ENCODE data around the gene GBF1.
"Not testable (repeated sequence)": the region's sequence is repeated elsewhere in the genome, so short reads cannot be mapped to it uniquely, and the experiment has no call there.

GBF1 gene

DNA sequence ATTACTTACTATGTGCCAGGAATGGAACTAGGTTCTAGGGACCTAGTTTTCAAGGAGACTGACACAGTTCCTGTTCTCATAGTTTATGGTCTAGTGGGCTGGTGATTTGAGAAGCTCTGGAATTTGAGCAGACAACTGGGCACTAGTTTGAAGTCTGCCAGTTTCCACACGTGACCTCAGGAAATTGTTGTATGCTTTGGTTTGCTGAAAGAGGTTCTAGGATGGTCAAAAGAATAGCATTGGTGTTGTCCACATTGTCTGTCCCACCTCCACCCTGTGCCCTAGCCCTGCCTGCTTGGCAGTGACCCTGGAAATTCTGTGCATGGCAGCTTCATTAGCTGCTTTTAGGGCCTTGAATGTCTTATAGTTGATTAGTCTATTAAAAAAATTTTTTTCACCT, 28.7 kb downstream of the GBF1 start:
- DNase-seq (ENCODE audit: low spot score): no peak

DNA sequence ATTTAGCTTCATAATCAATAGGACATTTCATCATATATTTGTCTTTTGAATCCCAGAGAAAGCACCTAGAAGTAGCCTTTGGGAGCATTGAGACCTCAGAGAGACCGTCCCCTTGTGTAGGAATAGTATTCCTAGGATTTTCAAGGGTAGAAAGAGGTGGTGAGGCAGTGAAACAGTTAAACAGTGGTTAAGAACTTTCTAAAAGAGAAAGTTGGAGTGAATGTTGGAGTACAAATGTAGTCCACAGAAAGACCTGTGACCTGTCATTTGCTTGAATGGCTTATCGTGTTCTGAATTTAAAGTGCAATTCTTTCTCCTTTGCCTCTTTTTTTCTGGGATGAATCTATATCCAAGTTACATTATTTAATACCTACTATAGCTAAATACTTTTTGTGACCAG, 30.0 kb downstream of the GBF1 start:
- DNase-seq (ENCODE audit: low spot score): no peak

DNA sequence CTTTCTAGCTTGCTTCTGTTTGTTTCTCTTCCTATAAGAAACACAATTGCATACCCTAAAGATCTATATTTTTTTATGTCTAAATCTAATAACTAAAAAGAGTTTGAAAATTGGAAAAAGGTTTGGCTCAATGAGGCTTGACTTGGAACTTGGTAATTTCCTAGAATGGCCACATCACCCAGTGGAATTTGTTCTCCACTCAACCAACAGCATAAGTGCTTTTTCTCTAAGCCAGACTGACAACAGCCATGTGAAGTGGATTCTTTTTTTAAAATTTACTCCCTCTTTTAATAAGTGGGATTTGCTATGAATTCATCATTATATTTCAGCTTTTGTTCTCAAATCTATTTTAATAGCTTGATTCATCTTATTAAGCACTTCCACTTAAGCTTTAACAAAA, 33.8 kb downstream of the GBF1 start:
- DNase-seq (ENCODE audit: low spot score): no peak

DNA sequence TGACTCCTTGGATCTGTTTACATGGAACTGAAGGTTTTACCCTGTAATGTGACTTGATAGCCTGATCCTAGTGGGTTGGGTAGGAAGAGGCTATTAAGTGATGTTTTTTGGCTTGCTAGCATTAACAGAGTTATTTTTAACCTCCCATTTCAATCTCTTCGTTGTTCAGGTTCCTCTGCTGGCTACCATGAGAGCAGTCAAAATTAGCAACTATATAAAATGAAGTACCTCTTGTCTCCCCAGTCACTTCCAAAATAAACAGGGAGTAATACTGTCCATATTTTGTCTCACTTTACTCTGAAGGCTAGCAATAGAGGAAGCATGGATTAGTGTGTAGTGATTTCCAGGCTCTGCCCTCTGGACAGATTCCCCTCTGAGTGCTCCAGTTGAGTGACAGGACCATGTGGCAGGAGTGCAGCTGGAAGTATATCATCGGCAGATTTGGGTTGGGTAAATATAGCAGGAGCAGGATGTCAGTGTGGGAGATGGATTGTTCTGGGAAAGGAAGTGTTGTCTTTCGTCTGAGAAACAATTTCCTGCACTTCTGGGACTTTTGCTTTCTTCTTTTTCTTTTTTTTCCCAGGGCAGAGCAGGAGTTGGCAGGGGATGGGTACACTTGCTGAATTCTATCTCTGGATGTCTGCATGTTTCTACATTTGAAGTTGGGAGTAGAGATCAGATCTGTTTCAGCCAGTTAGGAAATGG, 35.2 kb downstream of the GBF1 start:
- DNase-seq (ENCODE audit: low spot score): no peak

DNA sequence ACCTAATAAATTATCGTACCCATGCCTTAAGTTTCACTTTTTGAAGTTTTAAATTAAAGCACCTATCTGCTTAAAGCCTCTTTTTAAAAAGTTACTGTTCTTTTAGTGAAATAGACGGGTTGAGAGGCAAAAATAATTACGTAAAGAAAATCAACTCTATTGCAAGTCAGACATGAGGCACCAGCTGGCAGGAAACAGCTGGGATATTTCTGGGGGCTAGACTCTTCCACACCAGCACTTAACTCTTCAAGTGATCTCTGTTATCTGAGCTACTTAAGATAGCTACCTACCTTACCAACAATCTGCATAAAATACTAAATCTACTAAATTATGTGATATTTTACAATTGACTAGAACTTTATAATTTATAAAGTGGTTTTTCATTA, 35.8 kb downstream of the GBF1 start:
- DNase-seq (ENCODE audit: low spot score): no peak

DNA sequence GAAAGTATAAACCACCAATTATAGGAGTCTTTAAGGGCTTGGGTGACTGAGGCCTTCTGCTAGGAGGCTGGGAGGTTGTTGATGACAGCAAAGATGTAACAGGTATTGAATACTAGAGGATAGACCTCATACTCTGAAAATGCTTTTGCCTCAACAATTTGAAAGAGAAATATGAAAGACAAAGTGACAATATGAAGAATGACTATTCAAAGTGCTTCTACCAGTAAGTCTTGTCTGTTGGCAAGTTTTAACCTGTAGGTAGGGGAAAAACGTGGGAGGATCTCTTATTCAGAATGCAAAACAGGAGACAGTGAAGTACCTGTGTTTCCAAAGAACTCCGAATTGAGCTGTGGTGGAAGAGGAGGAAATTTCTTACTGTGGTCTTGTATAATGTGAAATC, 38.2 kb downstream of the GBF1 start:
- DNase-seq (ENCODE audit: low spot score): no peak

DNA sequence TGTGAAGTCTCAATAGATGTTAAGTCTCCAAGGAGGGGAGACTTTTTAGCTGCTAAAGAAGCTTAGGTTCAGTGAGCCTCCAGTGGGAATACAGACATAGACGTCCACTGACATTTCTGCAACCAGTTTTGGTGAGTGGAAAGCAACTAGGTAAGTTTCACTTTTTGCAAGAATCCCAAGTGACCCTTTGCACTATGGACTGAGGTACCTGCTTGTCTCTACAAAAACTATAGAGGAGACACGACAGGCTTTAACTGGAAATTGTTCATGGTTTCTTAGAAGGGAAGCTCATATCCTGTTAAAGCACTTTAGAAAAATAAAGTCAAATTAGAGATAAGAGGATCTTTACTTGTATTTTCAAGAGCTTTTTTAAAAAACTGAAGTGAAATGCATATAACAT, 38.6 kb downstream of the GBF1 start:
- no peak for DNase-seq (ENCODE audit: low spot score)

DNA sequence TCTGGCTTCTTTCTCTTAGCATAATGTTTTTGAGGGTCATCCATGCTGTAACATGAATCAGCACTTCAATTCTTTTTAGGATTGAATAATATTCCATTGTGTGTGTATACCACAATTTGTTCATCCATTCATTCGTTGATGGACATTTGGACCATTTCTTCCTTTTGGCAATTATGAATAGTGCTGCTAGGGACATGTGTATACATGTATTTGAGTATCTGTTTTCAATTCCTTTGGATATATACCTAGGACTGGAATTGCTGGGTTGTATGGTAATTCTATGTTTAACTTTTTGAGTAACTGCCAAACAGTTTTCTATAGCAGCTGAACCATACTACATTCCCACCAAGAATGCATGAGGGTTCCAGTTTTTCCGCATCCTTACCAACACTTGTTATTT, 39.2 kb downstream of the GBF1 start:
- DNase-seq (ENCODE audit: low spot score): no peak

DNA sequence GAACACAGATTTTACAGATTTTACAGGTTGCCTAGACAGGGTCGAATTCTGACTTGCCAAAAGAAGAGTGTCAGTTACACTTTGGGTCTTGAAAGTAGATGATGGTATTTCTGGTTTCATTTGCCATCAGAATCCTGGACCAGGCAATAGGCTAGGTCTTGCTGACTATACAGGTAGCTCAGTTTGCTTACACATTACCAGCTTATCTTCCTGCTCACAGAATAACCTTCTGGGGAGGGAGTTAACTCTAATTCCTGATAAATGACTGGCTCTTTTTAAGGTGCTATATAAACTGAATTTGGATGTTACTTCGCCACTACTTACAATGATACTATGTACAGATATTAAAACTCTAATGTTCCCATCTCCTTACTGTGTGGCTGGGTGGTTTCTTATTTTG, 39.8 kb downstream of the GBF1 start:
- peak; percentile 68 for DNase-seq (ENCODE audit: low spot score)

DNA sequence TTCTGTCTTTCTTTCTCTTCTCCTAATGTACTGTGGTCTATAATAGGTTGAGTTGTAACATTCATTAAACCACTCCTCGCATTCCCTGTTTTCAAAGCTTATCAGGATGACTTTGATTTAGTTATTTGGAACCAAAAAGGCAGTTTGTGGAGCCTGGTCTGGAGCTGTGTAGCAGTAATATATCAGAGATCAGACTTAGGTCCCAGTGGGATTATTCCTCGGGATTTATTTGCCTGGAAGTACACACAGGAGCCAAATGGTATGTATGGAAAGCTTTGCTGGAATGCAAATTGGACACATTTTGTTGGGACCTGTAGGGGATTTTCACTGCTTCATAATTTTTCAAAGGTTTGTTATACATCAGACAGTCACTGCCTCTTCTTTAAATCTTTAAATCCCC, 40.9 kb downstream of the GBF1 start:
- no peak for DNase-seq (ENCODE audit: low spot score)

DNA sequence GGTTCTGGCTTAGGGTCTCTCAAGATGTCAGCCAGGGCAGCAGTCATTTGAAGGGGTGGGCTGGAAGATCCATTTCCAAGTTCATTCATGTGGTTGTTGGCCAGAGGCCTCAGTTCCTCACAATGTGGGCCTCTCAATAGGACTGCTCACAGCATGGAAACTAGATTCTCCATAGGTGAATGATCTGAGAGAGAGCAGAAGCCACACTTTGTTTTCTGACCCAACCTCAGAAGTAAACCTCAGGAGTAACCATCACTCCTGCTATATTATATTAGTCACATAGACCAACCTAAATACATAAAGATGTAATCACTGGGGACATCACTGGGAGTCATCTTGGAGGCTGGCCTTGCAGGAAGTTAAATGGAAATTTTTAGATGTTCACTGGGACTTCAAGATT, 42.2 kb downstream of the GBF1 start:
- no peak for DNase-seq (ENCODE audit: low spot score)

DNA sequence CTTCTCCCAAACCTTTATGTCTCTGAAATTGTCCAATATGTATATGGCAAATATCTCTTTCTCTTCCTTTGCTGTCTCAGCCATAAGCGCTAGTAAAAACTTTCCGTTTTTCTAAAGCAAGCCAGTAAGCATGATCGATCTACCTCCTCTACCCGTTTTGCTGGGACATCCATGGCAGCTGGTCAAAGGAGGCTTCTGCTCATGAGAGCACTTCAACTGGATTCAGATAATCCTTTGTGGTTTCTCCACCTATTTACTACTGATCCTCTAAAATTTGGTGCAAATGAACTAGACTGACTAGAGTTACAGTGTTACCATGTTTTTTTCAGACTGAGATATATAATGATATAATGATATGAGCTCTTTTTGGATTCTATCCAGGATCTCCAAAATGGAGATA, 42.7 kb downstream of the GBF1 start:
- no peak for DNase-seq (ENCODE audit: low spot score)

DNA sequence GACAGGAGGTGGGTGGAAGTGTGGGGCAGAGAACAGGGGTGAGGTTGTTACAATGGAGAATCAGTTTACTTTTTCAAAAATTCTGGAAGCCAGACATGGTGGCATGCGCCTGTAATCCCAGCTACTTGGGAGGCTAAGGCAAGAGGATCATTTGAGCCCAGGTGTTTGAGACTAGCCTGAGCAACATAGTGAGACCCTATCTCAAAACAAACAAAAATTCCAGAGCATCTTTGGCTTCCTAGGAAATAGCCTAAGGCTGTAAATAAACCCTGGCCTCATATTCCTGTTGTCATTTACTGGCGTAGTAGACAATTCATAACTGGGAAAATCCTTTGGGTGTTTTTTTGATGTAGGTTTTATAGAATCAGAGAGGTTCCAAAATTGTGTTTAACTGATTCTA, 44.0 kb downstream of the GBF1 start:
- DNase-seq (ENCODE audit: low spot score): no peak

DNA sequence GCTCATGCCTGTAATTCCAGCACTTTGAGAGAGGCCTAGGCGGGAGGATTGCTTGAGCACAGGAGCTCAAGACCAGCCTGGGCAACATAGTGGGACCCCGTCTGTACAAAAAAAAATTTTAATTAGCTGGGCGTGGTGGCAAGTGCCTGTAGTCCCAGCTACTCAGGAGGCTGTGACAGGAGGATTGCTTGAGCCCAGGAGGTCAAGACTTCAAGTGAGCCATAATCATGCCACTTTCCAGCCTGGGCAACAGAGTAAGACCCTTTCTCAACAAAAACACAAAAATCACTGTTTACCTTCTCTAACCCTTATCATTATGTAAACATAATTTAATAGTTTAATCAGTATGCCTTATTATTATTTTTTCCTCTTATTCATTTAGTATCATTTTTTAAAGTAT, 44.5 kb downstream of the GBF1 start:
- no peak for DNase-seq (ENCODE audit: low spot score)

DNA sequence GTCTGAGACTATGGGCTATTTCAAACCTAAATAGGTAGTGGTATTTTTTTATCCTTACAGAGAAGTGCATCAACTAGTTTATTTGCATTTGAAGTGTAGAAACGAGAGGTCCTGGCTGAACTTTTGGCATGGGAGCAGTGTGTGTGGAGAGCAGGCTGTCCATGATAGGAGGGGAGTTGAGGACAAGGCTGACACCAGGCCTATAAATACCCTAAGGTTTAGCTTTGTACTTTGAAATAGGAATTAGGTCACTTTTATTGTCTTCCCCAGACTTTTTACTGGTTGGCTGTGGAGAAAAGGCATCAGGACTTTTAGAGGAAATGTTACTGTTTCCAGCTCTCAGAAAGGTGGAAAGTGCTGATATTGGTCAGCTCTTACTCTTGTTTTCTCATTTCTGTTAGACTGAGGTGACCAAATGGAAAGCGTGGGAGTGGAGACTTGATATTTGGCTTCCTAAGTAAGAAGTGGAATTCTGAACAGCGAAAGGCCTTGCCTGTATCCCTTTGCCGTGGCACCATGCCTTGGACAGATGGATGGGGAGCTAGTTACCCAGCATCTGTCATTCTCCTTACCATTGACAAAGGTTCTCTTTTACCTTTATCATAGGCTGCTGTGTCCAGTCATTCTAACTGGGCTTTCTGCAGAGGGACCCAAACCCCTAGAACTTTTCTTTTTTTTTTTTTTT, 46.0 kb downstream of the GBF1 start:
- DNase-seq (ENCODE audit: low spot score): no peak

DNA sequence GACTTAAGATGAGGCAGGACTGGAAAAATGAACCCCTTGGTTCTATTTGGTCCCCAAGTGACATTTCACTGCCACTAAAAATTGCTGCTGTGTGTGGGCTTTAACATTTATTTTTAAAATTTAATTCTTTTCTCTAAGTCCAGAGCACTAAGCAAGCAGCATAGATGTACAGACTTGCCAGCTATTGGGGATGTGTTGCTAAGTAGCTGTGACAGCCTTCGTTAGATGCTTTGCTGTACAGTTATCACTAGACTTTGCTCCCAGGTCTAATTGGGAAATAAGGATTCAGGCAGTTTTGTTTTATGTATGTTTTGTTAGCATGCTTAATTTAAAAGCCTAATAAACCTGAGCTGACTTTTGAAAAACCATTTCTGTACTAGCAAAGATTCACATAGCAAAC, 51.8 kb downstream of the GBF1 start:
- DNase-seq (ENCODE audit: low spot score): no peak

DNA sequence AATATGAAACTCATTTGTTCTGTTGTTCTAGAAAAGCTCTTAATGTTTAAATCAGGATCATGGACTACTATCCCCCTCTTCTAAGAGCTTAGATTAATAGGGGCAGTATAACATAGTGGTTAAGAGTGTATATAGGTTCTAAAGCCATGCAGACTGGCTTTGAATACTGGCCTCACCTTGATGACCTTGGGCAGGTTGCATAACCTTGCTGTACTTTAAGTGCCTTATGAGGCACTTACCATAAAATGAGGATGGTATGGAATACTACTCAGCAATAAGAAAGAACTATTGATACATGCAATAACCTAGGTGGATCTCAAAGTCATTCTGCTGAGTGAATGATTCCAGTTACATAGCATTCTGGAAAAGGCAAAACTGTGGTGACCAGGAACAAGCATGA, 53.6 kb downstream of the GBF1 start:
- no peak for DNase-seq (ENCODE audit: low spot score)

DNA sequence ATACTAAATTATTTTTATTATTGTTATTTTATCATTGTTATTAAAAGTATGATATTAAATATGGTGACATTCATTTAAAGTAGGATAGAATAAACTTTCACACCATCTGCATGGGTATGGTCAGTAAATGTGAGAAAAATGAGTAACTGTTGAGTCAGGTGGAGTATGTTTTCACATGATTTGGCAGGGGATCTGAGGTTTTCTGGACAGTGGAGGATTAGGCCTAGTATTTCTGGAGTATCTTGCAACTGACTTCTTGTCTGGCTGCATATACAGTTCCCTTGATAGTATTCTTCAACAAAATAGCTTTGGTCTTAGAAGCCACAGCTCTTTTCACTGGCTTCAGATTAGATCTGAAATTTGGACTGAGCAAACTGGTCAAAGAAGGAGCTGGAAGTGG, 54.5 kb downstream of the GBF1 start:
- DNase-seq (ENCODE audit: low spot score): no peak

DNA sequence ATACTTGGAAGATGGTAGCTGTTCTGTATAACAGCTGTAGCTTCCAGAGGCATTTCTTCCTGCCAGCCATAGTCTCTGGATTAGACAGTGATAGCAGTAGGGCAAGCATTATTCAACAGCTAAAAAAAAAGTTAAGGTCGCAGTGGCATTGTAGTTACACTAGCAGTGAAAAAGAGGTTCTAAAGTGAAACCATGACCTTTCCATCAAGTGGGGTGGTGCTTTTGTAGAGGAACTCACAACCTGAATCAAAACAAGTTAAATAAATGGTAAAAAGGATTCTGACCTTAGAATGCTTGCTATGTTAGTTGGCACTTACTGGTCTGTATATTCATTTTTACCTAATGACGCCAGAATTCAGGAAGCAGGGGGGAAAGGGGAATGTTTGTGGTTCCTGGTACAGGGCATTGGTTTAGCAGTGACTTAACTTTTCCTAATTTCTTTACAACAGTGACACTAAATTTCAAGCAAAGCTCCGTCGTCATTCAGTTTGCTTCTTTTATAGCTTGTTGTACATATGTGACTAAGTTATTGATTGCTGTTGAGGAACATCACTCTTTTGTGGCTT, 55.0 kb downstream of the GBF1 start:
- no peak for DNase-seq (ENCODE audit: low spot score)

DNA sequence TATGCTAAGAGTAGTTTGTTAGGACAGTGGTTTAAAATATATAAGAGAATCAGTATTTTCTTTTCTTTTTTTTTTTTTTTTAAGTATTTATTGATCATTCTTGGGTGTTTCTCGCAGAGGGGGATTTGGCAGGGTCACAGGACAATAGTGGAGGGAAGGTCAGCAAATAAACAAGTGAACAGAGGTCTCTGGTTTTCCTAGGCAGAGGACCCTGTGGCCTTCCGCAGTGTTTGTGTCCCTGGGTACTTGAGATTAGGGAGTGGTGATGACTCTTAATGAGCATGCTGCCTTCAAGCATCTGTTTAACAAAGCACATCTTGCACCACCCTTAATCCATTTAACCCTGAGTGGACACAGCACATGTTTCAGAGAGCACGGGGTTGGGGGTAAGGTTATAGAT, 55.6 kb downstream of the GBF1 start:
- not testable (repeated sequence) for DNase-seq (ENCODE audit: low spot score)

DNA sequence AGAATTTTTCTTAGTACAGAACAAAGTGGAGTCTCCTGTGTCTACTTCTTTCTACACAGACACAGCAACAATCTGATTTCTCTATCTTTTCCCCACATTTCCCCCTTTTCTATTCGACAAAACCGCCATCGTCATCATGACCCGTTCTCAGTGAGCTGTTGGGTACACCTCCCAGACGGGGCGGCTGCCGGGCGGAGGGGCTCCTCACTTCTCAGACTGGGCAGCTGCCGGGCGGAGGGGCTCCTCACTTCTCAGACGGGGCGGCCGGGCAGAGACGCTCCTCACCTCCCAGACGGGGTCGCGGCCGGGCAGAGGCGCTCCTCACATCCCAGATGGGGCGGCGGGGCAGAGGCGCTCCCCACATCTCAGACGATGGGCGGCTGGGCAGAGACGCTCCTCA, 56.0 kb downstream of the GBF1 start:
- not testable (repeated sequence) for DNase-seq (ENCODE audit: low spot score)

DNA sequence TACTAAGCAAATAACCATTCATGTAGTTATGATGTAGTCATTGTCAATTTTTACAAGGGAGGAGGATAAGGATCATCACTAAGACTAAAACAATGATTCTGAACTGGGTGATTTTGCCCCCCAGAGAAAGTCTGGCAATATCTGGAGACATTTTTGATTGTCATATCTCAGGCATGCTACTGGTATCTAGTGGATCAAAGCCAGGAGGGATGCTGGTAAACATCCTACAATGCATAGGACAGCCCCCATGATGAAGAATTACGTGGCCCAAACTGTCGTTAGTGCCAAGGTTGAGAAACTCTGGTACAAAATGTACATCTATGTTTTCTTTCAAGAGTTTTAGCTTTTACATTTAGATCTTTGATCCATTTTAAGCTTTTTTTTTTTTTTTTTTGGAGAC, 57.3 kb downstream of the GBF1 start:
- no peak for DNase-seq (ENCODE audit: low spot score)

DNA sequence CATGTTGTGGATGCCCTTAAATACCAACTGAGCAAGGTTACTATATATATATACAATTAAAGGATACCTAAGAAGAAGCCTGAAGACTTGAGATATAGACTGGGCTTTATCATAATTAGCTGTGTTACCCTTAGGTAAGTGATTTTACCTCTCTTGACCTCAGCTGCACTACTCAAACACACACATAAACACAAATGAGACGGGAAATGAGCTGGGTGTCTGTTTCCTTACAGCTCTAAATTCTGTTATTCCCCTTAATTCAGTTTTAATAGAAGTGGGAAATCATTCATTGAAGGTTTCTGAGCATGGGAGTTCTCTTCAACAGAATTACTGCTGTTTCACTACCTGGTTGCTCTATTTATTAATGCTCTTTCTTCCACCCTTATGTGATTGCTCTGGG, 60.7 kb downstream of the GBF1 start:
- no peak for DNase-seq (ENCODE audit: low spot score)

DNA sequence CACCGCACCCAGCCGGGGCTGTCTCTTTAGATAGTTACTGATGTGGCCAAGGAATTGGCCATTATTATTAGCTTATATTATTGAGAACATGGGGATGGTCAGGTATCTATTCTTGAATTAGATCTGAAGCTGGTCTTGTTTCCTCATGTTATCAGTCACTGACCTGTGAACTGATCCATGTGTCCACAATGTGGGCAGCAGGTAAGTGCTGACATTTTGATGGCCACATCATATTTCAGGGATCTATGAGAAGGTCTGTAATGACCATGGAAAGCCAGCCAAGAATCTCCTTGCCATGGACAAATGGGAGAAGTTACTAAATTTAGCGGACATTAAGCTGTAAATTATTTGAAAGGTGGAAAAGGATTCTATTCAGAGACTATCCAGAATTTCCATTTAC, 61.4 kb downstream of the GBF1 start:
- no peak for DNase-seq (ENCODE audit: low spot score)
